NCI-H1092 treated with DMSO at 0.1 percent for 48 hours (cell line): ENCODE results near the gene GPR32.
"Not testable (repeated sequence)": the region's sequence is repeated elsewhere in the genome, so short reads cannot be mapped to it uniquely, and the experiment has no call there.

Experiments used
- DNase-seq: peaks from one replicate; lab custom pipeline; 2025; lab: John Stamatoyannopoulos, UW

GPR32 gene

GRCh38 chr19:50749490-50749889, 20.8 kb upstream of the GPR32 start:
- DNase-seq: no peak

- no peak for DNase-seq
Observed at GRCh38 chr19:50750010-50750409, 20.3 kb upstream of the GPR32 start.

GRCh38 chr19:50753879-50754278, 16.4 kb upstream of the GPR32 start:
- no peak for DNase-seq

GRCh38 chr19:50756244-50756643, 14.0 kb upstream of the GPR32 start:
- not testable (repeated sequence) for DNase-seq

GRCh38 chr19:50757624-50758023, 12.6 kb upstream of the GPR32 start:
- DNase-seq: not testable (repeated sequence)

- not testable (repeated sequence) for DNase-seq
Observed at GRCh38 chr19:50759076-50759475, 11.2 kb upstream of the GPR32 start.

GRCh38 chr19:50759886-50760285, 10.4 kb upstream of the GPR32 start:
- DNase-seq: no peak

- not testable (repeated sequence) for DNase-seq
Observed at GRCh38 chr19:50761501-50761900, 8.8 kb upstream of the GPR32 start.

GRCh38 chr19:50763521-50763920, 6.7 kb upstream of the GPR32 start:
- DNase-seq: not testable (repeated sequence)

GRCh38 chr19:50764409-50764808, 5.9 kb upstream of the GPR32 start:
- DNase-seq: no peak

- DNase-seq: not testable (repeated sequence)
Observed at GRCh38 chr19:50766746-50767145, 3.5 kb upstream of the GPR32 start.

GRCh38 chr19:50767263-50767662, 3.0 kb upstream of the GPR32 start:
- DNase-seq: not testable (repeated sequence)

- DNase-seq: no peak
Observed at GRCh38 chr19:50768277-50768676, 2.0 kb upstream of the GPR32 start.

GRCh38 chr19:50770888-50771287, 624 bp downstream of the GPR32 start:
- no peak for DNase-seq

GRCh38 chr19:50772476-50772875, 2.2 kb downstream of the GPR32 start:
- DNase-seq: no peak

GRCh38 chr19:50772912-50773311, 2.6 kb downstream of the GPR32 start:
- DNase-seq: not testable (repeated sequence)

- not testable (repeated sequence) for DNase-seq
Observed at GRCh38 chr19:50773454-50773853, 3.2 kb downstream of the GPR32 start.

- DNase-seq: no peak
Observed at GRCh38 chr19:50776131-50776530, 5.9 kb downstream of the GPR32 start.

- DNase-seq: no peak
Observed at GRCh38 chr19:50777261-50777660, 7.0 kb downstream of the GPR32 start.

- DNase-seq: no peak
Observed at GRCh38 chr19:50777830-50778303, 7.6 kb downstream of the GPR32 start.

- DNase-seq: no peak
Observed at GRCh38 chr19:50778906-50779430, 8.7 kb downstream of the GPR32 start.

GRCh38 chr19:50779504-50780457, 9.5 kb downstream of the GPR32 start:
- no peak for DNase-seq

- no peak for DNase-seq
Observed at GRCh38 chr19:50780753-50781435, 10.6 kb downstream of the GPR32 start.
